GM12801 (cell line): ENCODE data around the gene ZNF75A.

Experiments
- CTCF ChIP-seq: IDR thresholded peaks from one replicate; pipeline ENCODE4 v1.5.1; 2011; ENCODE audit warnings: control low read depth; ENCODE audit not compliant: insufficient read length; ENCODE audit errors: extremely low read depth

The ZNF75A gene

GRCh38 chr16:3304370-3304769, 927 bp upstream of the ZNF75A start:
- no peak for TF ChIP-seq CTCF

GRCh38 chr16:3306078-3306477, 781 bp downstream of the ZNF75A start:
- TF ChIP-seq CTCF = no peak

GRCh38 chr16:3311496-3311895, 6.2 kb downstream of the ZNF75A start:
- no peak for TF ChIP-seq CTCF

- TF ChIP-seq CTCF = no peak
Measured at GRCh38 chr16:3317315-3317999, 12.2 kb downstream of the ZNF75A start.

- no peak for TF ChIP-seq CTCF
Measured at GRCh38 chr16:3321816-3322215, 16.5 kb downstream of the ZNF75A start.

GRCh38 chr16:3327514-3327913, 22.2 kb downstream of the ZNF75A start:
- no peak for TF ChIP-seq CTCF

- no peak for TF ChIP-seq CTCF
Measured at GRCh38 chr16:3328104-3328503, 22.8 kb downstream of the ZNF75A start.
